Mesothelial cell of epicardium (in vitro differentiated cells): ENCODE data around the gene CMIP. TPM values are rescaled to one million over a fixed set of nuclear protein-coding genes. Genes with fewer than 3 reads are reported as not detected.
A peak's percentile ranks its signal among the peaks of the same experiment; 100 is the strongest.
"Not testable (repeated sequence)": the region's sequence is repeated elsewhere in the genome, so short reads cannot be mapped to it uniquely, and the experiment has no call there.

Experiments
- DNase-seq, 2 experiments: peaks; one replicate each; pipeline ENCODE4 v3.0.0; 2021; ENCODE audit warnings: low spot score in 2 of 2; ENCODE audit not compliant: unreplicated experiment in 2 of 2
- H3K27ac Mint-ChIP-seq: 2 replicates; pipeline ENCODE4 v1.8.0; 2021; ENCODE audit warnings: mixed read lengths
- H3K27me3 Mint-ChIP-seq: 2 replicates; pipeline ENCODE4 v1.8.0; 2021; ENCODE audit warnings: low read depth, mixed read lengths
- H3K36me3 Mint-ChIP-seq: 2 replicates; pipeline ENCODE4 v1.8.0; 2021; ENCODE audit warnings: mixed read lengths
- H3K4me1 Mint-ChIP-seq: 2 replicates; pipeline ENCODE4 v1.8.0; 2021; ENCODE audit warnings: mixed read lengths
- H3K4me3 Mint-ChIP-seq: 2 replicates; pipeline ENCODE4 v1.8.0; 2021; ENCODE audit warnings: mild to moderate bottlenecking, moderate library complexity, mixed read lengths
- H3K9me3 Mint-ChIP-seq: 2 replicates; pipeline ENCODE4 v1.8.0; 2021; ENCODE audit warnings: mixed read lengths
- CTCF ChIP-seq: fragments of 200-600 bp; sonication (generic); IDR thresholded peaks from one replicate; pipeline ENCODE4 v1.5.0; 2021; ENCODE audit warnings: antibody characterized with exemption; ENCODE audit not compliant: unreplicated experiment
- total RNA-seq: library from RNA; stranded (reverse); gene quantifications from 3 replicates; pipeline ENCODE4 v1.2.1, GENCODE V29; 2021

The CMIP gene
- total RNA-seq, 1 donor from 2014 or later, result 71.0 TPM

DNA sequence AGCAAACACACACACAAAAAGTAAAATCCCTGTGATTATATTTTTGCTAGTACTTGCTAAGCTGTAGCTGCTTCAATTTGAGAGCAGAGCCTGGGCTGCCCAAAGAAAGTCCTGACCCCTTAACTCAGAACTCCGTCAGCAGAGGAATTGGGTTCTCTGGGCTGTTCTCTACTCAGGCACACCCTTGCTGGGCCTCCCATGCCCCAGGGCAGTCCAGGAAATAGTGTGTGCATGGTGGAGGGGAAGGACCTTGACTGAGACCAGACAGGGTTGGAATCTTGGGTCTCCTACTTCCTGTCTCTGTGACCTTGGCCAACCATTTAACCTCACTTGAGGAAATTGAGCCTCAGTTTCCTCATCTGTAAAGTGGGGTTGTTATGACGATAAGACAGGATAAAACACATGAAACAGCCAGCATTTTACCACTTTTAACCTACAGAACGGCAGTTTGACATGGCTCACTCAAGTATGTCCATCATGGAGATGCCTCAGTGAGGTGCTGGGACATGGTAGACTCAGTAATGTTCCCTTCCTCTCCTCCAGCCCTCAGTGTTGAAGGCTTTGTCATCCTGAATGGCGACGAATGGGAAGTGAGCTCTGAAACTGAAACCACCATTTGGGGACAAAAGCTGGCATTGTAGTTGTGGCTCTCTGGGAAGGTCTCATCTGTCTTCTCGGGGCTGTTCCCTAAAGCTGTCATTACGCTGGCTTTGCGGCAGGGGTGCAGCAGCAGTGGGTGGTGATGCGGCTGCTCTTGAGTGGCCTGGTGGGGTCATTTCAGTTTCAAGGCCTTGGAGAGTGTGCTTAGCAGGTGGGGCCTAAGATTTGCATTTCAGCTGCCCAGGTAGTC, 74.9 kb downstream of the CMIP start:
- Mint-ChIP-seq H3K4me1 (peaks cover 3% of the 10 kb centered on the region), H3K27me3 (no peaks in the 10 kb centered on the region), H3K9me3 (no peaks in the 10 kb centered on the region), H3K4me3 (no peak overlapping the region), H3K36me3 (peaks cover 14% of the 10 kb centered on the region), H3K27ac (peak overlapping the region; percentile 66)
- no peak for TF ChIP-seq CTCF
- no peak for DNase-seq

DNA sequence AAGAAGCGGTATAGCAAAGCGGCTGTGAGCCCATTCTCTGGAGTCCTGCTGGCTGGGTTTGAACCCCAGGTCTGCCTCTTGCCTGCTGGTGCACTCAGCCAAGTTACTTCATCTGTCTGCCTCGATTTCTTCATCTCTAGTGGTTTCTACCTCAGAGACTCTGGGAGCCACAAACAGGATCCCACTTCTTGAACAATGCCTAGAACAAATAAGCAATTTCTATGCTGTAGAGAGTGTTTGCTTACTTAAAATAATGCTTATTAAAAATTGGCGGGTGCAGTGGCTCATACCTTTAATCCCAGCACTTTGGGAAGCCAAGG, 75.5 kb downstream of the CMIP start:
- no peak overlapping the region for H3K27ac Mint-ChIP-seq
- H3K4me1 Mint-ChIP-seq, result peaks cover 3% of the 10 kb centered on the region
- no peak for TF ChIP-seq CTCF

DNA sequence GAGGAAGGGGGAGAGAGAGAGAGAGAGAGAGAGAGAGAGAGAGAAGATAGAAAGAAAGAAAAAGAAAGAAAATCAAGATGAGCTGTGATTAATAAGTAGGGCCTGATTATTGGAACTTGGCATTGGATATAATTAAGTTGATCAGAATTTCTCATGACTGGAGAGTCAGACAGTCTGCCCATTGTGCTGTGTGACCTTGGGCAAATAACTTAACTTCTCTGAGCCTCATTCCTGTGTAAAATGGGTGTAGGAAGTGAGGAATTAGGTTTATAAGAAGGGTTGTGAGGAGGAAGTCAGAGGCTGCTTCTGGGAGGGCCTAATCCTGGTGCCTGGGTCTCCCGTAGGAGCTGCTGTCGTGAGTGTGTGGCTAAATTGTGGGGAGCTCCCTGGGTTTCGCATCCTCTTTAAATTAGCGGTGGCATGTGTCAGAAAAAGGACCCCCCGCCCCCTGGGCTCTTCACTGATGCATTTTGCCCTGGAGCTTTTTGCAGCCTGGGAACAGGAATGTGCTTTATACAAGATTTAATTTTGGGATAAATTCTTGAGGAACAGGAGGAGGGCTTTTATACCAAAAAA, 76.0 kb downstream of the CMIP start:
- Mint-ChIP-seq H3K27me3 (no peaks in the 10 kb centered on the region), H3K4me3 (no peak overlapping the region), H3K4me1 (peaks cover 6% of the 10 kb centered on the region), H3K36me3 (peaks cover 12% of the 10 kb centered on the region), H3K27ac (no peak overlapping the region), H3K9me3 (no peaks in the 10 kb centered on the region)
- TF ChIP-seq CTCF, result no peak
- no peak for DNase-seq

More for the DNA sequence above, 75.5 kb downstream of the CMIP start:
- H3K36me3 Mint-ChIP-seq, result peaks cover 14% of the 10 kb centered on the region
- DNase-seq, result no peak
- no peaks in the 10 kb centered on the region for H3K9me3 Mint-ChIP-seq
- H3K27me3 Mint-ChIP-seq, result no peaks in the 10 kb centered on the region
- H3K4me3 Mint-ChIP-seq, result no peak overlapping the region

DNA sequence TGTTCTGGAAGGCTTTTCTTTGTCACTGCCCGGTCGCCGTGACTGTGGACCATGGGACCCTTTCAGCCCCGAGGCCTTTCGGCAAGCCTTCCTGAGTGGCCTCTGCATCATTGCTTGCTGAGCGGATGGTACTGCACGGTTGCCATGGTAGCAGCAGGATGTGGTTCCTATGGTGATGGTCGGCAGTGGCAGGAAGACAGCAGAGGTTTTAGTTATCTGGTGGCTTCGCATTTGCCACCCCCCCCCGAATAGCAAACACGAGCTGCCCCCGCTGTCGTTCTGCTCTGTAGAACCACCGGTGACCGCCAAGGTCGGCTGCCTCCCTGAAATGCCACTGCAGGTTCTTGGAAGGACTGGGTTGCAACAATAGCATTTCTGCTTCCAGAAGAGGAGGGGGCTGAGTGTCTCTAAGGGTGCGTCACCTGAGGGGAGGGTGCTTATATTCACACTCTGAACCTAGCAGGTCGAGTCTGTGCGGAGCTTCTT, 76.6 kb downstream of the CMIP start:
- DNase-seq, result no peak
- Mint-ChIP-seq H3K27me3 (no peaks in the 10 kb centered on the region), H3K36me3 (peaks cover 9% of the 10 kb centered on the region), H3K27ac (no peak overlapping the region), H3K9me3 (no peaks in the 10 kb centered on the region), H3K4me1 (peaks cover 11% of the 10 kb centered on the region), H3K4me3 (no peak overlapping the region)
- no peak for TF ChIP-seq CTCF

DNA sequence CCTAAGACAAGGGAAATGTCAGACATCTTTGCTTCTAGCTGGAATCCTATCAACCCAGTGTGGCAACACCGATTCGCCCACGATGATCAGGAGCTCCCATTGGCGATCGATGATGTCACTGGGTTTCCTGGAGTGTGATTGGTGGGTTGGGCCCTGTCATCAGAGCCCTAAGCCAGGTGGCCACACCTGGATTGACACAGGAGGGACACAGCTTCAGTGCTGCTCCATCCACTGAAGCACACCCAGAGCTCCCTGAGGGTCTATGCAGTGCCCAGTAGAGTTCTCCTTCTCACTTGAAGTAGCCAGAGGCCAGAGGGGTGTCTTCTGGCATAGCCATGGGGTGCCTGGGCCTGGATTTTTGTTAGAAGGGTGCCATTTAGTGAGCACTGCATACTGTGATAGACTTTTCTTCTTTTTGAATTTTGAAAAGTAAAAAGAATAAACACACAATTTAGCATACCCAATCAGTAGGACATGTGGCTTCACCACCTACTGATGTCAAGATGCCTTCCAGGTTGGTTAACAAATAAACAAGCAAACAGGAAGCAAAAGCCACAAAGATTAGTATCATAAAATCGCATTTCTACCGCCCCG, 77.6 kb downstream of the CMIP start:
- TF ChIP-seq CTCF, result no peak
- Mint-ChIP-seq H3K27ac (peak overlapping the region; percentile 5), H3K27me3 (no peaks in the 10 kb centered on the region), H3K4me1 (peaks cover 22% of the 10 kb centered on the region), H3K4me3 (no peak overlapping the region), H3K9me3 (no peaks in the 10 kb centered on the region), H3K36me3 (peaks cover 5% of the 10 kb centered on the region)
- DNase-seq, result no peak

- not testable (repeated sequence) for H3K27ac Mint-ChIP-seq, H3K36me3 Mint-ChIP-seq, H3K9me3 Mint-ChIP-seq, H3K4me3 Mint-ChIP-seq, DNase-seq, H3K27me3 Mint-ChIP-seq
- peaks cover 28% of the 10 kb centered on the region for H3K4me1 Mint-ChIP-seq
These were observed 78.2 kb downstream of the CMIP start for GRCh38 chr16:81522851-81523250.
